Esophagus squamous epithelium (tissue), 4 donors: Measurements from ENCODE around the gene ANGPT4.

Experiments
- POLR2A ChIP-seq, 4 donors: fragments of 450-650 bp; IDR thresholded peaks; one replicate each; pipeline ENCODE4 v1.6.1; 2017; ENCODE audit warnings: antibody characterized with exemption in 4 of 4, mild to moderate bottlenecking in 4 of 4, moderate library complexity in 3 of 4
- TF ChIP-seq, protein P1 (sequence below), 6 experiments: fragments of 450-650 bp in 4 of 6; fragments of 200-600 bp in 2 of 6; sonication (generic) in 2 of 6; IDR thresholded peaks; one replicate each; pipeline ENCODE4 v1.5.1; 2016 to 2019; ENCODE audit warnings: antibody characterized with exemption in 6 of 6, mild to moderate bottlenecking in 4 of 6, moderate library complexity in 4 of 6

DNA sequence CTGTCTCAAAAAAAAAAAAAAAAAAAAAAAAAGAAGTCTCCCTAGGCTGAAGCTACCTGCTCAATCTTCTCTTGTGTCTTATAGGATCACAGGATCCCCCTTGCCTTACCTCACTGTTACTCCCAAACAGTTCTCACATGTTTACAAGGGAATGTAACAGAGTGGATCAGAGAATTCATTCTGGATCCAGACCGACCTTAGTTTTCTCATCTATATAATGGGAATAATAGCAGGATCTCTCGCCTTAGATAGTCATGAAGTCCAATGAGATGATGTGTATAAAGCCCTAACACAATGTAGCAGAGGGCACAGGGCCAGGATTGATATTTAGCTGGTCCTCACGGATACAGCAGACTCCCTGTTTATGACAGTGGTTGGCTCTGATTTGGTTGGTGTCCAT, 84.9 kb downstream of the ANGPT4 start:
- TF ChIP-seq, protein P1, sequence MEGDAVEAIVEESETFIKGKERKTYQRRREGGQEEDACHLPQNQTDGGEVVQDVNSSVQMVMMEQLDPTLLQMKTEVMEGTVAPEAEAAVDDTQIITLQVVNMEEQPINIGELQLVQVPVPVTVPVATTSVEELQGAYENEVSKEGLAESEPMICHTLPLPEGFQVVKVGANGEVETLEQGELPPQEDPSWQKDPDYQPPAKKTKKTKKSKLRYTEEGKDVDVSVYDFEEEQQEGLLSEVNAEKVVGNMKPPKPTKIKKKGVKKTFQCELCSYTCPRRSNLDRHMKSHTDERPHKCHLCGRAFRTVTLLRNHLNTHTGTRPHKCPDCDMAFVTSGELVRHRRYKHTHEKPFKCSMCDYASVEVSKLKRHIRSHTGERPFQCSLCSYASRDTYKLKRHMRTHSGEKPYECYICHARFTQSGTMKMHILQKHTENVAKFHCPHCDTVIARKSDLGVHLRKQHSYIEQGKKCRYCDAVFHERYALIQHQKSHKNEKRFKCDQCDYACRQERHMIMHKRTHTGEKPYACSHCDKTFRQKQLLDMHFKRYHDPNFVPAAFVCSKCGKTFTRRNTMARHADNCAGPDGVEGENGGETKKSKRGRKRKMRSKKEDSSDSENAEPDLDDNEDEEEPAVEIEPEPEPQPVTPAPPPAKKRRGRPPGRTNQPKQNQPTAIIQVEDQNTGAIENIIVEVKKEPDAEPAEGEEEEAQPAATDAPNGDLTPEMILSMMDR (IDR thresholded peaks at IDR 0.05): no peak
- TF ChIP-seq POLR2A (IDR thresholded peaks at IDR 0.05): no peak
